ENCODE measurements around the gene FAT4.

Gene FAT4

GRCh38 chr4:125306112-125306511 is 8.6 kb upstream of the FAT4 start:
- TF ChIP-seq GATA3 (IDR thresholded peaks at IDR 0.05; ENCODE audit: low read depth, low read length): no peak
- no peak for TF ChIP-seq GATA2 (IDR thresholded peaks at IDR 0.05; ENCODE audit: low read depth, low read length)

GRCh38 chr4:125306533-125306932 is 8.2 kb upstream of the FAT4 start:
- no peak for TF ChIP-seq GATA3 (IDR thresholded peaks at IDR 0.05; ENCODE audit: low read depth, low read length)
- no peak for TF ChIP-seq GATA2 (IDR thresholded peaks at IDR 0.05; ENCODE audit: low read depth, low read length)

GRCh38 chr4:125311503-125311902 is 3.3 kb upstream of the FAT4 start:
- TF ChIP-seq GATA3 (IDR thresholded peaks at IDR 0.05; ENCODE audit: low read depth, low read length) (no peak), GATA2 (IDR thresholded peaks at IDR 0.05; ENCODE audit: low read depth, low read length) (no peak)

GRCh38 chr4:125313497-125313896 is 1.3 kb upstream of the FAT4 start:
- TF ChIP-seq GATA2 (IDR thresholded peaks at IDR 0.05; ENCODE audit: low read depth, low read length): no peak
- TF ChIP-seq GATA3 (IDR thresholded peaks at IDR 0.05; ENCODE audit: low read depth, low read length): no peak

GRCh38 chr4:125313989-125314667 is 627 bp upstream of the FAT4 start:
- TF ChIP-seq GATA3 (IDR thresholded peaks at IDR 0.05; ENCODE audit: low read depth, low read length): no peak
- no peak for TF ChIP-seq GATA2 (IDR thresholded peaks at IDR 0.05; ENCODE audit: low read depth, low read length)

GRCh38 chr4:125315576-125316400 is 1.0 kb downstream of the FAT4 start:
- TF ChIP-seq GATA3 (IDR thresholded peaks at IDR 0.05; ENCODE audit: low read depth, low read length) (no peak), GATA2 (IDR thresholded peaks at IDR 0.05; ENCODE audit: low read depth, low read length) (no peak)

- TF ChIP-seq GATA3 (IDR thresholded peaks at IDR 0.05; ENCODE audit: low read depth, low read length): no peak
- no peak for TF ChIP-seq GATA2 (IDR thresholded peaks at IDR 0.05; ENCODE audit: low read depth, low read length)
Observed at GRCh38 chr4:125316401-125316790, 1.6 kb downstream of the FAT4 start.

GRCh38 chr4:125316791-125317524 is 2.2 kb downstream of the FAT4 start:
- TF ChIP-seq GATA3 (IDR thresholded peaks at IDR 0.05; ENCODE audit: low read depth, low read length): no peak
- TF ChIP-seq GATA2 (IDR thresholded peaks at IDR 0.05; ENCODE audit: low read depth, low read length): no peak

- TF ChIP-seq GATA2 (IDR thresholded peaks at IDR 0.05; ENCODE audit: low read depth, low read length) (no peak), GATA3 (IDR thresholded peaks at IDR 0.05; ENCODE audit: low read depth, low read length) (no peak)
Observed at GRCh38 chr4:125317525-125317877, 2.7 kb downstream of the FAT4 start.

GRCh38 chr4:125319311-125319710 is 4.6 kb downstream of the FAT4 start:
- TF ChIP-seq GATA2 (IDR thresholded peaks at IDR 0.05; ENCODE audit: low read depth, low read length) (no peak), GATA3 (IDR thresholded peaks at IDR 0.05; ENCODE audit: low read depth, low read length) (no peak)

GRCh38 chr4:125321709-125322365 is 7.1 kb downstream of the FAT4 start:
- TF ChIP-seq GATA2 (IDR thresholded peaks at IDR 0.05; ENCODE audit: low read depth, low read length) (no peak), GATA3 (IDR thresholded peaks at IDR 0.05; ENCODE audit: low read depth, low read length) (no peak)

GRCh38 chr4:125322366-125322730 is 7.6 kb downstream of the FAT4 start:
- TF ChIP-seq GATA3 (IDR thresholded peaks at IDR 0.05; ENCODE audit: low read depth, low read length) (no peak), GATA2 (IDR thresholded peaks at IDR 0.05; ENCODE audit: low read depth, low read length) (no peak)

GRCh38 chr4:125323654-125324053 is 8.9 kb downstream of the FAT4 start:
- TF ChIP-seq GATA2 (IDR thresholded peaks at IDR 0.05; ENCODE audit: low read depth, low read length): no peak
- no peak for TF ChIP-seq GATA3 (IDR thresholded peaks at IDR 0.05; ENCODE audit: low read depth, low read length)

GRCh38 chr4:125325733-125326132 is 11.0 kb downstream of the FAT4 start:
- TF ChIP-seq GATA3 (IDR thresholded peaks at IDR 0.05; ENCODE audit: low read depth, low read length): no peak
- TF ChIP-seq GATA2 (IDR thresholded peaks at IDR 0.05; ENCODE audit: low read depth, low read length): no peak
